ENCODE data around the gene MLXIPL.
"Not testable (repeated sequence)": the region's sequence is repeated elsewhere in the genome, so short reads cannot be mapped to it uniquely, and the experiment has no call there.

The MLXIPL gene

DNA sequence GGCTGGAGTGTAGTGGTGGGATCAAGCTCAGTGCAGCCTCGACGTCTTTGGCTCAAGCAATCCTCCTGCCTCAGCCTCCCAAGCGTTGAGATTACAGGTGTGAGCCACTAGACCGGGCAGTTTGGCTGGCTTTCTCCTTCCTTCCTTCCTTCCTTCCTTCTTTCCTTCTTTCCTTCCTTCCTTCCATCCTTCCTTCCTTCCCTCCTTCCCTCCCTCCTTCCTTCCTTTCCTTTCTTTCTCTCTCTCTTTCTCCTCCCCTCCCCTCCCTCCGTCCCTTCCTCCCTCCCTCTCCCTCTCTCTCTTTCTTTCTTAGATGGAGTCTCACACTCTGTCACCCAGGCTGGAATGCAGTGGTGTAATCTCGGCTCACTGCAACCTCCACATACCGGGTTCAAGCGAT, 35.7 kb upstream of the MLXIPL start:
- Histone ChIP-seq H3K9me3 (no peaks in the 10 kb centered on the region), H3K27me3 (peaks cover 15% of the 10 kb centered on the region), H3K4me1 (no peaks in the 10 kb centered on the region), H3K36me3 (no peaks in the 10 kb centered on the region), H3K4me3 (ENCODE audit: low read depth, low read length) (no peak overlapping the region)
- TF ChIP-seq, protein P1, sequence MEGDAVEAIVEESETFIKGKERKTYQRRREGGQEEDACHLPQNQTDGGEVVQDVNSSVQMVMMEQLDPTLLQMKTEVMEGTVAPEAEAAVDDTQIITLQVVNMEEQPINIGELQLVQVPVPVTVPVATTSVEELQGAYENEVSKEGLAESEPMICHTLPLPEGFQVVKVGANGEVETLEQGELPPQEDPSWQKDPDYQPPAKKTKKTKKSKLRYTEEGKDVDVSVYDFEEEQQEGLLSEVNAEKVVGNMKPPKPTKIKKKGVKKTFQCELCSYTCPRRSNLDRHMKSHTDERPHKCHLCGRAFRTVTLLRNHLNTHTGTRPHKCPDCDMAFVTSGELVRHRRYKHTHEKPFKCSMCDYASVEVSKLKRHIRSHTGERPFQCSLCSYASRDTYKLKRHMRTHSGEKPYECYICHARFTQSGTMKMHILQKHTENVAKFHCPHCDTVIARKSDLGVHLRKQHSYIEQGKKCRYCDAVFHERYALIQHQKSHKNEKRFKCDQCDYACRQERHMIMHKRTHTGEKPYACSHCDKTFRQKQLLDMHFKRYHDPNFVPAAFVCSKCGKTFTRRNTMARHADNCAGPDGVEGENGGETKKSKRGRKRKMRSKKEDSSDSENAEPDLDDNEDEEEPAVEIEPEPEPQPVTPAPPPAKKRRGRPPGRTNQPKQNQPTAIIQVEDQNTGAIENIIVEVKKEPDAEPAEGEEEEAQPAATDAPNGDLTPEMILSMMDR (IDR thresholded peaks at IDR 0.05; ENCODE audit: low read depth, low read length): no peak
- DNase-seq: no peak

DNA sequence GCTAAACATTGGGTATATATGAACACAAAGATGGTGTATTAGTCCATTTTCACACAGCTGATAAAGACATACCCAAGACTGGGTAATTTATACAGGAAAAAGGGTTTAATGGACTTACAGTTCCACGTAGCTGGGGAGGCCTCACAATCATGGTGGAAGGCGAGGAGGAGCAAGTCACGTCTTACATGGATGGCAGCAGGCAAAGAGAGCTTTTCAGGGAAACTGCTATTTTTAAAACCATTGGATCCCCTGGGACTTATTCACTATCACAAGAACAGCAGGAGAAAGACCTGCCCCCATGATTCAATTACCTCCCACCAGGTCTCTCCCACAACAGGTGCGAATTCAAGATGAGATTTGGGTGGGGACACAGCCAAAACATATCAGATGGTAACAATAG, 31.0 kb upstream of the MLXIPL start:
- not testable (repeated sequence) for DNase-seq; H3K9me3 ChIP-seq; H3K36me3 ChIP-seq; H3K4me1 ChIP-seq; H3K4me3 ChIP-seq (ENCODE audit: low read depth, low read length)
- H3K27me3 ChIP-seq: peaks cover 25% of the 10 kb centered on the region

DNA sequence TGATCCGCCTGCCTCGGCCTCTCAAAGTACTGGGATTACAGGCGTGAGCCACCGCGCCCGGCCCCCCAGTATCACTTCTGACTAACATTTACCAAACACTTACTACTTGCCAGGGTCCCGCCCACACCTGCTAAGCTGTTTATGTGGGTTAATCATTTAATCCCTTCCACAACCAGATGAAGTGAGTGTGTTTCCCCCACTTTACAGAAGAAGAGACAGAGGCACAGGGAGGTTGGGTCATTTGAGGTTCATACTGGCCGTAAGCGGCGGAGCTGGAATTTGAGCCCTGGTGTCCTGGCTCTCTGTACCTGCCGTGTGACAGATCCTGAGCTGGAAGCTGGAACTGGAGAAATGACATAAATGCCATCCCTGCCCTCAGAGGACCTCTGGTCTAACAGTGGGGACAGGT, 28.2 kb upstream of the MLXIPL start:
- no peaks in the 10 kb centered on the region for H3K36me3 ChIP-seq
- TF ChIP-seq, protein P1 (IDR thresholded peaks at IDR 0.05; ENCODE audit: low read depth, low read length): no peak
- no peaks in the 10 kb centered on the region for H3K4me1 ChIP-seq
- DNase-seq: no peak
- H3K27me3 ChIP-seq: peaks cover 45% of the 10 kb centered on the region
- no peaks in the 10 kb centered on the region for H3K9me3 ChIP-seq
- H3K4me3 ChIP-seq (ENCODE audit: low read depth, low read length): no peak overlapping the region

DNA sequence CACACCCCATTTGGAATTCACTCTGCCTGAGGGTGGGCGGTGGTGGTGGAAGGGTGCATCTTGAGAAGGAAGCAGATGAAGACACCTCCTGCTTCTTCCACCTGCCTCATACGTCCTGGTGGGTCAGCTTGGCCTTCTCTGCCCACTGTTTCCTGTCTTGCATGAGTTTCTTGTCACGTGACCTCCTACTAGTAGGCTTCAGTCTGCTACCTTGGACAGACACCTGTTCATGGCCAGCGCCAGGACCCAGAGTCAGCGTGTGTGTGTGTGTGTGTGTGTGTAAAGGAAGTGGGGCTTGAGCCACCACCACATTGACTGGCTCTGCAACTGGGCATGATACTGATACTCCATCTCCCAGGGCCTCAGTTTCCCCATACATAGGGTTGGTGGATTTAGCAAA, 26.2 kb upstream of the MLXIPL start:
- H3K36me3 ChIP-seq: no peaks in the 10 kb centered on the region
- no peak for DNase-seq
- H3K9me3 ChIP-seq: no peaks in the 10 kb centered on the region
- no peak overlapping the region for H3K4me3 ChIP-seq (ENCODE audit: low read depth, low read length)
- TF ChIP-seq, protein P1 (IDR thresholded peaks at IDR 0.05; ENCODE audit: low read depth, low read length): no peak
- H3K4me1 ChIP-seq: no peaks in the 10 kb centered on the region
- peaks cover 63% of the 10 kb centered on the region for H3K27me3 ChIP-seq

DNA sequence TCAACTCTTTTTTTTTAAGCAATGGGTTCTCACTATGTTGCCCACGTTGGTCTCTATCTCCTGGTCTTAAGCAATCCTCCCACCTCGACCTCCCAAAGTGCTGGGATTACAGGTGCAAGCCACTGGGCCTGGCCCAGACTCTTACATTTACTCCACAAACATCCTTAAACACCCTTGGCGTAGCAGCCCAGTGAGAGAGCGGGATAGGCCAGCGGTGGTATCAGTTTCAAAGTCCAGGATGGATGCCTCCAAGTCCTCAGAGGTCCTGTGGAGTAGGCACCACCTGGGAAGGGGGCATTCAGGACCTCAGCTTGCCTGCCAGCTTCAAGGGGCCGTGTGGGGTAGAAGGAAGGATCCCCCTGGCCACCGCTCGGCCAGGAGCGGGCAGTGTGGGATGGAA, 25.3 kb upstream of the MLXIPL start:
- no peak for DNase-seq
- TF ChIP-seq, protein P1 (IDR thresholded peaks at IDR 0.05; ENCODE audit: low read depth, low read length): no peak
- Histone ChIP-seq H3K9me3 (no peaks in the 10 kb centered on the region), H3K36me3 (no peaks in the 10 kb centered on the region), H3K27me3 (peaks cover 65% of the 10 kb centered on the region), H3K4me3 (ENCODE audit: low read depth, low read length) (no peak overlapping the region), H3K4me1 (no peaks in the 10 kb centered on the region)

DNA sequence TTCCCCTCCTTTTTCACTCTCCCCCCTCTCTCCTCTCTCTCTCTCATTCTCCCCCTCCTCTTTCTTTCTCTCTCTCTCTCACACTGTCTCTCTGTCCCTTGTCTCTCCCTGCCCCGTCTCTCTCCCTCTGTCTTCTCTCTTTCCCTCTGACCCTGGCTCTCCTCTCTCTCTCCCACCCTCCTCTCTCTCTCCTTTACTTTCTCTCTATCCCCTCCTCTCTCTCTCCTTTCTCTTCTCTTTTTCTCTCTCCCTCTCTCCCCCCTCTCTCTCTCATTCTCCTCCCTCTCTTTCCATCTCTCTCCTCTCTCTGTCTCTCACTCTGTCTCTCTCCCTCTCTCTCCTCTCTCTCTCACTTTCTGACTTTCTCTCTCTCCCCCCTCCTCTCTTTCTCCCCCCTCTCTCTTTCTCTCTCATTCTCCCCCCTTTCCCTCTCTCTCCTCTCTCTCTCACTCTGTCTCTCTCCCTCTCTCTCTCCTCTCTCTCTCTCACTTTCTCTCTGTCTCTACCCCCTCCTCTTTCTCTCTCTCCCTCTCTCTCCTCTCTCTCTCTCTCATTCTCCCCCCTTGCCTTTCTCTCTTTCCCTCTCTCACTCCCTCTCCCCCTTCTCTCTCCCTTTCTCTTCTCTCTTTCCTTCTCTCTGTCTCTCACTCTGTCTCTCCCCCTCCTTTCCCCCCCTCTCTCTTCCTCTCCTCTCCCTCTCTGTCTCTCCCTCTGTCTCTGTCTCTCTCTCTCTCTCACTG, 24.4 kb upstream of the MLXIPL start:
- no peak overlapping the region for H3K4me3 ChIP-seq (ENCODE audit: low read depth, low read length)

More for the DNA sequence above, 24.4 kb upstream of the MLXIPL start:
- H3K36me3 ChIP-seq: no peaks in the 10 kb centered on the region
- H3K27me3 ChIP-seq: peaks cover 70% of the 10 kb centered on the region
- no peaks in the 10 kb centered on the region for H3K9me3 ChIP-seq
- no peaks in the 10 kb centered on the region for H3K4me1 ChIP-seq
- TF ChIP-seq, protein P1 (IDR thresholded peaks at IDR 0.05; ENCODE audit: low read depth, low read length): no peak
- no peak for DNase-seq
